PC-3 (cell line): ENCODE measurements around the gene ADAMTS17.

Source experiments
- EZH2 ChIP-seq: fragments of 300-600 bp; sonication (generic); IDR thresholded peaks from one replicate; pipeline ENCODE4 v1.6.1; 2017; ENCODE audit warnings: antibody characterized with exemption, mild to moderate bottlenecking, low read length; ENCODE audit not compliant: unreplicated experiment
- EZH2phosphoT487 ChIP-seq: fragments of 300-600 bp; sonication (generic); IDR thresholded peaks from 2 replicates; pipeline ENCODE4 v1.6.1; 2018; ENCODE audit warnings: mild to moderate bottlenecking, antibody characterized with exemption, low read length, borderline replicate concordance
- TF ChIP-seq, protein P1 (sequence below): fragments of 300-600 bp; sonication (generic); conservative IDR thresholded peaks from 2 replicates; pipeline ENCODE4 v1.5.1; 2017; ENCODE audit warnings: antibody characterized with exemption, low read depth, mild to moderate bottlenecking, low read length

- TF ChIP-seq, protein P1, sequence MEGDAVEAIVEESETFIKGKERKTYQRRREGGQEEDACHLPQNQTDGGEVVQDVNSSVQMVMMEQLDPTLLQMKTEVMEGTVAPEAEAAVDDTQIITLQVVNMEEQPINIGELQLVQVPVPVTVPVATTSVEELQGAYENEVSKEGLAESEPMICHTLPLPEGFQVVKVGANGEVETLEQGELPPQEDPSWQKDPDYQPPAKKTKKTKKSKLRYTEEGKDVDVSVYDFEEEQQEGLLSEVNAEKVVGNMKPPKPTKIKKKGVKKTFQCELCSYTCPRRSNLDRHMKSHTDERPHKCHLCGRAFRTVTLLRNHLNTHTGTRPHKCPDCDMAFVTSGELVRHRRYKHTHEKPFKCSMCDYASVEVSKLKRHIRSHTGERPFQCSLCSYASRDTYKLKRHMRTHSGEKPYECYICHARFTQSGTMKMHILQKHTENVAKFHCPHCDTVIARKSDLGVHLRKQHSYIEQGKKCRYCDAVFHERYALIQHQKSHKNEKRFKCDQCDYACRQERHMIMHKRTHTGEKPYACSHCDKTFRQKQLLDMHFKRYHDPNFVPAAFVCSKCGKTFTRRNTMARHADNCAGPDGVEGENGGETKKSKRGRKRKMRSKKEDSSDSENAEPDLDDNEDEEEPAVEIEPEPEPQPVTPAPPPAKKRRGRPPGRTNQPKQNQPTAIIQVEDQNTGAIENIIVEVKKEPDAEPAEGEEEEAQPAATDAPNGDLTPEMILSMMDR: no peak
- no peak for TF ChIP-seq EZH2
- TF ChIP-seq EZH2phosphoT487: no peak
Observed at GRCh38 chr15:100250176-100250800, 91.5 kb downstream of the ADAMTS17 start.
